GM19035 (cell line): ENCODE results near the gene CCDC86.

Experiments
- ATAC-seq: cut with Tn5 transposase; IDR thresholded peaks from one replicate; pipeline ENCODE4 v1.9.1; 2021; ENCODE audit not compliant: unreplicated experiment

Gene CCDC86

DNA sequence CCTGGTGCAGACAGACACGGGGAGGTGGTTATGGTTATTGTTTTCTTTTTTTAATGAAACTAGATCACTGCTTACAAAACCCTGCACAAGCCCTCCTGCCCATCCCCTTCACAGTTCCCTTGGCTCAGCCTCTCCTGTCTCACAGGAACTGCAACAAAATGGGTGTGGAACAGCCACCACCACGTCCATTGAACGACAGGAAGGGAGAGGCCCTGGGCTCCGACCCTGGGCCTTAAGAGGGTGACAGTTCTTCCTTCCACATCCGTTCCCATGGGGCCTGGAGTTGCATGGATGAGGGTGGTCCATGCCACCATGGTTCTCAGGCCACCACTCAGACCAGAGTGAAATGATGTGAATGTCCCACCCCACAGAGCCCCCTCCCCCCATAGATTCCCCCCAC lies 48.8 kb downstream of the CCDC86 start:
- ATAC-seq: no peak

DNA sequence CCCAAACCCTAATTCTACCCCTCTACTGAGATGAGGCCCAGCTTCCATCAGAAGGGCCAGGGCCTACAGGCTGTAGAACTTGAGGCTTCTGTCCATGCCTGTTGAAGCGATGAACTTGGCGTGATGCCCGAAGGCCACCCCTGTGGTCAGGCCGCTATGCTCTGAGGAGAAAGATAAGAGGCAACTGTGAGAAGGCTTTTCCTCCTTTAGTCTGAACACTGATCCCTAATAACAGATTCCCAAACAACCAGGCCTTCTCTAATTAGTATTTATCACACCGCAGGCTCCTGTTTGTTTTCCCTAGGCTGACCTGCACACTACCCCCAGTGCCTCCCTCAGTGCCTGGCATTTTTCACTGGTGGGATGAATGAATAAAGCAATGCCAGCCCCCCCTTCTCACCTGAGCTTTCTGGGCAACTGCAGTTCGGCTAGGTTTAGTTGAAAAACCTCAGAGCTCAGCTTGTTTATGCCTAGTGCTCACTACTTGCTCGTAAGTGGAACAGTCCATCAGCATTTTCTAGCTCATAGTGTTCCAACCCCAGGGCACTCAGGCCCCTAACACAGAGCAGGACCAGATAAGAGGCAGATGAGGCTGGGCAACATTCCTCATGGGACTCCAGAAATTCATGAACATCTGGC lies 49.3 kb downstream of the CCDC86 start:
- no peak for ATAC-seq

DNA sequence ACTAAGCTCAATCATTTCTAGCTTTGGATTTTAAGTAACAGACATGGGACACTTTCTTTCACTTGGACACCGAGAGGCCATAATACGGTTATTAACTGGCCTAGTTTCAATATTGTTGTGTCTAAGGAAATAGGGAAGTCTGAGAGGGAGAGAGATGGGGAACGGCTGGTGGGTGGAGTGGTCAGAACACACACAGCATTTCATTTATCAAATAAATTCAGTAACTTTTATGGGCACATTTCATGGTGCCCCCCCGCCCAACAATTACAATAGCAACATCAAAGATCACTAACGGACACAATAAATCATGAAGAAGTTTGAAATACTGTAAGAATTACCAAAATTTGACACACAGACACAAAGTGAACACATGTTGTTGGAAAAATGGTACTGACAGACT lies 53.8 kb downstream of the CCDC86 start:
- no peak for ATAC-seq

DNA sequence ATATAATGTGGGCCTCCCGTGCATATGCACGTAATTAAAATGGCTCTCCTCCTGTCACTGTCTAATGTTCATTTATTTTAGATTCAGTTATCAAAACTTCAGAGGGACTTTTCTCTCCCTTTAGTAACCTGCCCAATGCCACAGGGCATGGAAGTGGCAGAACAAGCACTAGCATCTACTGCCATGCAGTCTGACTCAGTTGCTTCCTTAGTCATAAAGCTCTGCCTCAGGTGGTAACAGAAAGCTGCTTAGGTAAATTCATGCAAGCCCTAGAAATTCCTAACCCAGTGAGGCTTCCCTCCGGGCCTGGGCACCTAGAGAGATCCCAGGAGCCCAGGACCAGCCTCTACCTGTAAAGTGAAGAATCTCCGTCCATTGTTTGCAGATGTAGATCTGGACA lies 55.6 kb downstream of the CCDC86 start:
- no peak for ATAC-seq

DNA sequence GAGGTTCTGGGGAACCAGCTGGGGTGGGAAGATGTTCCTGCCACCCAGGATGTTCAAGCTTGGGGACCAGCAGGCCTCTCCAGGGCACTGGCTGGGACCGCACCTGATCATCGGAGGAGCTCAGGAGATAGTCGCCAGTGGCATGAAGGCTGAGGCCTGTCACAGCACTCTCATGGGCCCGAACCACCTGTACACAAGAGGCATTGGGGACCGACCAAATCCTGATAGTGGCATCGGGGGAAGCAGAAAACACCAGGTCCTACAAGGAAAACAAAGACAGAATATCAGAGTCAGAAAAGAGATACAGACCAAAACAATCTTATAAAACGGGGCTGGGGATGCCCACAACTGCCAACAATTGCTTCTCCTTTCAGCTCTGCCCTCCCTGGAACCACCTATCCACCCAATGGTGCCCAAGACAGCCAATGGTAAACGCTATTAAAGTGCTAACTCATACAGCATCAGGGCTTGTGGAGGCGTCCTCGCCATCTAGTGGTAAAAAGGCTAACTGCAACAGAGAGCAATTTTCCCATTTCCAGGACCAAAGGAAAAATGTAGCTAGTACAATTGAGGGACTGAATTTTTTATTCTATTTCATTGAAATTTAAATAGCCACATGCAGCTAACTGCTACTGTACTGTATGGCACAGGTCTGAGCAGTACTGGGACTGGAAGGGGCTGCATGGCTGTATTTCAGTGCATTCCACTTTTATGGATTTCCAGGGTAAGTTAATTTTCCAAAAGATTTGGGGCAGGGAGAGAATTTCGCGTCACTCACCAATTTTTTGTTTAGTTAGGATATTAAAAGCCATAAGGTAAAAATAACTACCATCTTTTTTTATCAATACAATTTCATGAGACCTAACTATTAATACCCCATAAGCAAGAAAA lies 57.4 kb downstream of the CCDC86 start:
- ATAC-seq: no peak

DNA sequence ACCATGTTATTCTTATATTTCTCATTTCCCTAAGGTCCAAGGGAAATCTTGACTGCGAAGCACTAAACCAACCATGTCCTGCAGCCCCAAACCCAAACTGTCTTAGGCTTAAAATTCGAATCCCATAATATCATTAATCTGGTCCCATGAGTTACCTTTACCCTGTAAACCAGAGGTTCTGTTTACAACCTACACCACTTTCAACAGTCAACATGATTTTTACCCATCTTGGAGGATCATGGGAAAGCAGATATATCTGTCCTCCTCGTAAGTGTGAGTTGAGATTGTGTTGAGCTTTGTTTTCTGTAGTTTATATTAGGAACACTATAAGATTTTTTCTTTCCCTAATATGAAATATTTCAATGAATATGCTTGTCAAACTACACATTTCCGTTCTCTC lies 58.1 kb downstream of the CCDC86 start:
- no peak for ATAC-seq
